Measurements from ENCODE around the gene MGLL.

- TF ChIP-seq CTCF (IDR thresholded peaks at IDR 0.05 in 4 of 5, conservative IDR thresholded peaks at IDR 0.05 in 1 of 5) (no peak), POLR2A (IDR thresholded peaks at IDR 0.05) (no peak)
These were observed 122.7 kb downstream of the MGLL start for GRCh38 chr3:127699416-127700300.

All from gastrocnemius medialis (tissue), 4 donors.